NOMO-1 treated with DMSO at 0.1 percent for 48 hours (cell line): ENCODE data around the gene KCNQ1.

Experiments
- DNase-seq: peaks from one replicate; lab custom pipeline; 2025; ENCODE audit not compliant: unreplicated experiment; lab: John Stamatoyannopoulos, UW

KCNQ1 gene

DNA sequence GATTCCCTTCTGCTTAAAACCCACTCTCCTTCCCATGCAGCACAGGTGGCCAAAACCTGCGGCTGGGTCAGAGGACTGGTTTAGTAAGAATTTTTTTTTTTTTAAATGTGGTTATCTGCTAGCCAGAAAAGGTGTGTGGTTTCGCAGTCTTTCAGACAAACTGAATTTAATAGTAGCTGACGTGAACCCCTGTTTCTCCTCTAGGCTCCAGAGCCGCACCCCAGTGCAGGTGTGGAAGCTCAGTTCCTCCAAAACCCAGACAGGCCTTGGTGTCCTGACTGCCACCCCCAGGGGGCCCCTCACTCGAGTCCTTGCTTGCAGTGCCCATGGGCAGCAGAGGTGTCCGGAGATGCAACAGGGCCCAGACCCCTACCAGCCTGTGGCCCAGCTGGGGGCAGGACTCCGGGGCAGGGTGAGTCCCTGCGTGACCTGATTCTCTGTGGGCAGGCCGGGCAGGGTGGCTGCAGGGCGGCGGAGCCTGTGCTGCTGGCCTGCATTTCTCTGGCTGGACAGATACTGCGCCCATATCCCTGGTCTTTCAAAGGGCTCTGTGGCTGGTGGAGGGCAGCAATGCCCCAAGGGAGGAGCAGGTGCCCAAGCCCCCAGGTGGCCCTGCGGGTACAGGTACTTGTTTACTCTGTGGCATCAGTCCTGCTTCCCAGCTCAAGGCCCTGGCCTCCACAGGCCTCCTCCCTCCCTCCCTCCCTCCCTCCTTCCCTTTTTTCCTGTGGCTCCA, 15.2 kb downstream of the KCNQ1 start:
- no peak for DNase-seq

DNA sequence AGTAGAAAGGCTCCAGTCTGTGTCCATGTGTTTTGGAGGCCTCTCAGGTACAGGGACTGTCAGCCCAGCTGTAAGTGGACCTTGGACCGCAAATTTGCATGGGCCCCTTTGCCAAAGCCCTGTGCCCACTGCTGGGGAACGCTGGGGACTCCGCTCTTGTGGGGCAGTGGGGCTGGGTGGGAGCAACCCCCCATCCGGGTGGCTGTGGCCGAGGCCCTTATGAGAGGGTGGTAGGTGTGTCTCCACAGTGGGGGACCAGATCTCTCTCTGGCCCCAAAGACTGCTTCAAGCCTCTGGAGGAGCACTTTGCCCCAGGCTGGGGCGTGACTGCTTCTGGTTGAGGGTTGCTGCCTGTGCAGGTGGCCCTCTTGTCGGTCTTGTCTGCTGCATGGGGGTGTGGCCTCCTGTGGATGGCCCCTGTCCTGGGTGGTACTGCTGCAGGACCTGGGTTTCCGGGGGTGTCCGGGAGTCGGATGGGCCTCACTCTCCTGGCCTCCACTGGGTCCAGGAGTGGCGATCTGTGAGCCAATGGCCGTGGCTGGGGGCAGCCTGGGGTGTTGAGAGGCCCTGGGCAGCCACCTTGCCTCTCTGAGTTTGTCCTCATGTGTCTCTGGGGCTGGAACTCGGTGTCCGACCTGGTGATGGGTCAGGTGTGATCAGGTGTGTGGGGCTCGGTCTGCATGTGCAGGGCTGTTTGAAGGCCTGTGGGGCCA, 15.9 kb downstream of the KCNQ1 start:
- no peak for DNase-seq

DNA sequence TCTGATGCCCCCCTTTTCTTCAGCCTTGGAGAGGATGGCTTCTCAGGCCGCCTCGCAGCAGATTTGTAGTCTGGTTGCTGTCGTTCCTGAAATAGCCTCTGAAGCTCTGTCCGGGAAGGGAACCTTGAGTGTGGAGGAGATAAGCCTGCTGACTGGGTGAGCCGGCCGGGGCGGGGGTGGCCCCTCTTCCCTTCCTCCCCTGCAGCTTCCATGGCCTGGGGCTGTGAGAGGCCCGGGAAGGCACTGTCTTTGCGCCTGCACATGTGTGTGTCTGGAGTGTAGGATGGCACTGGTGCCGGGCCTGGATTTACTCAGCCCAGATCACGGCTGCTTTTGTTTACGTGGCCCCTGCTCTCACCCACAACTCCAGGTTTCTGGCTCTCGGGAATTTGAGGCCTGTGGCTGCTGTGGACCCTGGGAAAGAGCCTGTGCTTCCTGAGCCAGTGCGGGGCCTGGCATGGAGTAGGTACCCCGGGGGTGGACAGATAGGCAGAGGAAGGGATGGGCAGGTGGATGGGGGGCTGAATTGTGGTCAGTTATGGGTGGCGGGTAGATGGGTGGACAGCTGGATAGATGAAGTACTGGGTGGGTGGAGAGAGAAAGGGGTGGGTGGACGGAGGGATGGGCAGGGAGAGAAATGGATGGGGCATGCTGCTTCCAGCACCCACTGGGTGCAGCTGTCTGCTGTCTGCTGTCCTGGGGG, 16.6 kb downstream of the KCNQ1 start:
- no peak for DNase-seq

DNA sequence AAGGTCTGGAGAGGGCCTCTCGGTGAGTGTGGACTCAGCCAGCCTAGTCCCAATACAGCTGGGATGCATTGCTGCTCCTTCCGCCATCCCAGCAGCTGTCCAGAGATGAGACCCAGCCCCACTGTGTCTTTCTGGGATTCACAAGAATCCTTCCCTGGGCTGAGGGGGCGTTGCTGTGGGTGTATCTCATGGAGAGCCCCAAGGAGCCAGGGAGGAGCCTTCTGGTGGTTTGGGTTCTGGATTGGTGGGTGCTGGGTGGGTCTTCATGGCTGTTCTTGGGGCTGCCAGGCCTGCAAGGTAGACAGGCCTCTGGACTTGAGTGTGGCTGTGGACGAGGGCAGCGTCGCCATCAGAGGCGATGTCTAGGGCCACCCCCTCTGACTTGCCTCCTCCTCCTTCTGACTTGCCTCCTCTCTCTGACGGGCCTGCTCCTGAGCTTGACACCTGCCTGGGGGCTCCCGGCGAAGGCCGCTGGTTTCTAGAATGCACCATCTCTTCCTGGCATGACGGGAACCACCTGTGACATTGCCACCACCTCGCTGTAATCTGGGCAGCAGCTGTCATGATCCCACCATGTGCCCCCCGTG, 17.2 kb downstream of the KCNQ1 start:
- DNase-seq = no peak

DNA sequence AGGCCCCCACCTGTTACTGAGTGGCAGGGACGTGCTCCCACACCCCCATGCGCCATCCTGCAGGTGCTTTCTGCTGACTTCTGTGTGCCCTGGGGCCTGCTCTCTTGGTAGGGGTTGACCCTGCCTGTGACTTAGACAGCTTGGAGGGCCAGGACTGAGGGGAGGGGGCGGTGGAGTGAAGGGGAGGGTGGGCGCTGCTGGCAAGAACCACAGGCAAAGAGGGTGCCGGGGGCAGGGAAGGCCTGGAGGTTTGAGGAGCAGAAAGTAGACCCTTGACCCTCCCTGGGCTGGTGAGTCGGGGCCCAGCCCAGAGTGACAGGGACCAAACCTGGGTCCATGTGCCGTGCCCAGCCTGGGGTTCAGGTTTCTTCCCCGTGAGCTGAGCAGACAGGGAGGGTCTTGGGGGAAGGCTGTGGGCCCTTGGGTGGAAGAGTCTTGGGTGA, 17.8 kb downstream of the KCNQ1 start:
- no peak for DNase-seq

DNA sequence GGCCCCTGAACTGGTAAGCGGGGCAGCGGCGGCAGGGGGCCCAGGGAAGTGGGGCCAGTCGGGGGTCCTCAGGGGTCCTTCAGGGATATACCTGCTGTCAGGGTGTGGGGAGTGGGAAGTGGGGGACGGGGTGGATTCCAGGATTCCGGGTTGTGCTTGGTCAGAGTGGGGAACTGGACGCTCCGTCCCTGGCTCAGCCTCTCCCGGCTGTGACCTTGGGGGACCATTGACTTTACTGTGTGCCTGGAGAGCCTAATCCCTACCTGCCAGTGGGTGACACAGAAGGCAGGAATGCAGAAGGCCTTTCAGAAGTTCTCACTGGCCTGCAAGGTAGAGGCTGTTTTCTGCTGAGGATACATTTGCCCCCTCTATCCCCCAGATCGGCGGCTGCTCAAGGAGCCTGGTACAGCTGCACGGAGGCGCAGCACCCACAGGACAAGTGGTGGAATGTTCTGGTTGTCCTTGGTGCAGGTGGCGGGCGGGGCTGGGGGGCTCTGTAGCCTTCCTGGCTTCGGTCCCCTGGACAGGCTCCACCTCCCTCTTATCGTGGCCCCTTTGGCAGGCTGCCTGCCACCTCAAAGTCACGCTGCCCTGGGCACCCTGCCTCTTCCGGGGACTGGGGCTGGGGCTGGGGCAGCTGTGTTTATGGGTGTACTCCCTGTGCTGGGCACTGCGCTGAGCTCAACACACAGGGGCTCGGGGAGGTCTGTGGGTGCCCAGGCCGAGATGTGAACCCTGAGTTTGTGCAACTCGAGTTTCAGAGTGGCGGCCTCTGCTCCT, 18.4 kb downstream of the KCNQ1 start:
- no peak for DNase-seq

DNA sequence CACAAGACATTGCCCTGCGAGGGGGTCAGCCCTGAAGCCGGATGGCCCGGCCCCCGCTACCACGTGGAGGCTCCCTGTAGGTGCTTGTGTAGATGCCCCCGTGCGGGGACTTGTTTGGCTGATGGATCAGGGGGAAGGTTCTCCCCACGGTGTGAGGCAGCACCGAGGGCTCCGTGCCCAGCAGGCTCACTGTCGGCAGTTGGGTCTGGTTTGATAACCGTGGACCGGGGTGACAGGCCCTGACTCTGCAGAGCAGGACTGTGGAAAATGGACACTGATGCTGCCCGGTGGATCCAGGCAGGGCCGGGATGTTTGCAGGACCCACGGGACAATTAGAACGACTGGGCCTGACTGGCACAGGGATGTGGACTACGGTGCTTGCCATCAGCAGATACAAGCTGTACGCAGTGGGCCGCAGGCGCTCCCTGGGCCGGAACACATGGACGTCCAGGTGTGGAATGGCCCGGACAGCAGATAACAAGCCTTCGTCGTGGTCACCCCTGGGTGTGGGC, 19.0 kb downstream of the KCNQ1 start:
- no peak for DNase-seq

DNA sequence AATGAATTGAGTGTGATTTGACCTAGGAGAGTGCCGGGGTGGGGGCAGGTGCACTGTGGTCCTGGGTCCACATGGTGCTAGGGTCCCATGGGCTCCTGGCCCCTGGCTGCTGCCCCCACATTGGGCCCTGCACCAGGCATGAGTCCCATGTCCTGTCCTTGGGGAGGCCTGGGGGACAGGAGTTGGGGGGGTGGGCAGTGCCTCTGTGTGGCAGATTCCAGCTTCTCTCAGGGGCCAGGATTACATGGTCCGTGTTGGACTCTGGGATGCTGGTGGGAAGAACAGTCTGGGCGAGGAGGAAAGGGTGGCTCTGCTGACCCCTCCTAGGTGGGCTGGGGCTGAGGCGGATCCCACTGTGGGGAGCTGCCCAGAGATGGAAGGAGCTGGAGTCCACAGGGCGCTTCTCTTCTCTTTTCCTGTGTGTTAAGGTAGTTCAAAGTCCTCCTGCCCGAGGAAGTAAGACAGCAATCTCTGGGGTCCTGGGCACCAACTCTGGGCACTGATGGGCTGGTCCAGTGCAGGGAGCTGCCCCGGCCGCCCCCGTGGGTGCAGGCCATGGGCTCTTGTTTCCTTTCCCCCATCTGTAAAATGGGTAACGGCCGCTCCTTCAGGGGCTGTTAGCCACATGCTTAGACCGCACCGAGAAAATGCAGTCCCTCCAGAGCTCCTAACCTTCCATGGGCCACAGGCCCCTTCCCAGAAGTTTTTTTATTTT, 19.8 kb downstream of the KCNQ1 start:
- DNase-seq = no peak

DNA sequence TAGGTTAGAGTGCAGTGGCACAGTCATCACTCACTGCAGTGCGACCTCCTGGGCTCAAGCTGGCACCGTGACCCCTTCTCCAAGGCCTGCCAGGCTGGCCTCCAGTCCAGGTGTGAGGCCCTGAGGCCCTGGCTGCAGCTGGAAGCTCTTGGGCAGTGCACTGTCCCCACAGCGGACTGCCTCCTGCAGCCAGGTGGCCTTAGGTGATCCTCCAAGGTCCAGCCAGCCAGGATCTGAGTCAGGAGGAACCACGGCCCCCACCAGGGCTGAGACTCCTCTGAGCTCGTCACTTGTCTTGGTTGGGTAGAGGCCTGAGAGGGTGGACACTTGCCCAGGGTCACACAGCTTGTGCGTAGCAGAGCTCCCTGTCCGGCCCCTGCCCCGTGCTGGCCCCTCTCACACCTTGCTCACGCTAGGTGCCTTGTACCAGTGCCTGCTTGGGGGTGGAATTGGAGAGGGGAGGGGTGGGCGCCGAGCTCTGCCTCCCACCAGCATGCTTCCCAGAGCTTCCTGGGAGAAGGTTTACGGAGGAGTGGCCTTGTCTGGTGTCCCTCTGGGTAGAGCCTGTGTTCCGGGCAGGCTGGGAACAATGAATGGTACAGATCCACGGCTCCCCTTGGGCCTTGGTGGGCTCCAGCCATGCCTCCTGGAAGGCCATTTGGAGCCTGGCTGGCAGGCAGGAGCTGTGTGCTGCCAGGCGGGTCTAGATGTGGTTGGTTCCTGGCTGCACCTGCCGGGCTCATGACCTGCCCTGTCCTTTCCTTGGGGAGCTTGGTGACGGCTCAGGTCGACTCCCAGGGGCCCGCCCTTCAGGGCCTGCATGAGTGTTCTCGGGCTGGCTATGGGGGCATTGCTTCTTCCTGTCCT, 20.6 kb downstream of the KCNQ1 start:
- no peak for DNase-seq

DNA sequence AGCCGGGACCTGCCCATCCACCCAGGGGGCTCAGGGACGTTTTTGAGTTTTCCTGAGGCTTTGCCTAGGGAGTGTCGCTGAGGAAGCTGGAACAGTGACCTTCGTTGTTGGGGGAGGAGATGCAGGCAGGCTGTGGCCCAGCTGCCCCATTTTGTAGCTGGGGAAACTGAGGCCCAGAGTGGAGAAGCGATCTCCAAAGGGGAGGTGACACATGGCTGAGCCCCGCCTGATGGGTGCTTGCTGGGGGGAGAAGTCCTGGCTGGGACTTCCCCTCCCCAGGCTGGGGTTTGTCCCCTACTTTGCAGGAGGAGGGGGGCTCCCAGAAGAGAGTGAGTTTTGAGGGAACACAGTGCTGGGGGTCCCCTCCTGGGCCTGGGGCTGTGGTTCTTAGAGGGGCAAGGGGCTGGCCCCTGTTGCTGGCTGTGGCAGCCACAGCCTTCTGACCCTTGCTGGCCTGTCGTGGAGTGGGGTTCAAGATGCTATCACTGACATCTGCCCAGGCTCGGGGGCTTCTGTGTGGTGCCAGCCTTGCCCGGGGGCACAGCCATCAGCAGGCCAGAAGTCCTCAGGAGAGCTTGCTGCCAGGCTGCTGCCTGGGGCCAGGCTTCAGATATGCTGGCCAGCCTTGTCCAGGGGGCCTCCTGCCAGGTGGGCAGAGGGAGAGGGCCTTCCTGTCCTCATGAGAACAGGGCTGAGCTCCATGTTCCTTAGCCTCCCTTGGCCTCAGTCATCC, 21.4 kb downstream of the KCNQ1 start:
- no peak for DNase-seq

DNA sequence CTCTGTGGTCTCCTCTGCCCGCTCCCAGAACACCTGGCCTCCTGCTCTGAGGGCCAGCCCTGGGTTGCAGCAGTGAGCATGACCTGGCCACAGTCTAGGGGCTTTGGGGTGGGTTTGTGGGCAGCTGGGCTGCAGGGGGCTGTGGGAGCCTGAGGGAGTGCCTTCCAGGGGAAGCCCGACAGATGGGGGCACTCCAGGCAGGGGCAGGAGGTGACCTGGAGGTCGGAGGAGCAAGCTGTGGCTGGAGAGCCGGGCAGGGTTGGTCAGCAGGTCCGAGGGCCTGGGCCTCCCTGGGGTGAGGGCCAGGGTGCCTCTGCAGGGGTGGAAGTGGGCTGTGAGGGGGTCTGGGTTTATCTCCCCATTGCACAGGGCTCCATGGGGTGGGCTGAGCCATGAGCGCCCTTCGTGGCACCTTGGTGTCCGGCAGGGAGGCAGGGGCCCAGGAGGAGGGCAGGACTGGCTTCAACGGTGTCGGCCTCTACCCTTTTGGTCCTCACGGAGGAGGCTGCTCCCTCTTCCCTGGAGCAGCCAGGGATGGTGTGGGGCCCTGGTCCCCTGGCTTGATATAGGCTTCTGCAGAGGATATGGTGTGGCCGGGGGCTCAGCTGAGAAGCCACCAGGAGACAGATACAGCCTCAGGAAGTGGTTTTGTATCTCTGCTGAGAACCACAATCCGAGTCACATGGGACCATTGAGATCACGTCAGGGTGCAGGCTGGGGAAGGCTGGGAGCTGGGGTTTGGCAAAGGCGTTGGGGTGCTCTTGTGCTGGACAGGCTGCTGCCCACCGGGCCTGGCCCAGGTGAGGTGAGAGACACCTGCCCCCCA, 22.3 kb downstream of the KCNQ1 start:
- peak; percentile 27 for DNase-seq

DNA sequence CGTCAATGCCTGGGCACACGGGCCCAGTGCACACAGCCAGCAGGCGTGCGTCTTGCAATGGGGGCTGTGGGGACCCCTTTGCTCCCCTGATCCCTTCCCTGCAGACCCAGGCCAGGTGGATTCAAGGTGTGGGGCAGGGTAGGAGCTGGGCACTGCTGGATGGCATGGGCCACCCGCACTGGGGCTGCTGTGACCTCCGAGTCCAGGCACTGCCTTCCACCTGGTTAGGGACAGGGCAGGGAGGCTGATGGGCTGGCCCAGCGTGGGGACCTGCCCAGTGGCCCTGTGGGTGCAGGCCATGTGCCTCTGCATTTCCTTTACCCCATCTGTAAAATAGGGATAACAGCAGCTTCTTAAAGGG, 22.9 kb downstream of the KCNQ1 start:
- DNase-seq = no peak

DNA sequence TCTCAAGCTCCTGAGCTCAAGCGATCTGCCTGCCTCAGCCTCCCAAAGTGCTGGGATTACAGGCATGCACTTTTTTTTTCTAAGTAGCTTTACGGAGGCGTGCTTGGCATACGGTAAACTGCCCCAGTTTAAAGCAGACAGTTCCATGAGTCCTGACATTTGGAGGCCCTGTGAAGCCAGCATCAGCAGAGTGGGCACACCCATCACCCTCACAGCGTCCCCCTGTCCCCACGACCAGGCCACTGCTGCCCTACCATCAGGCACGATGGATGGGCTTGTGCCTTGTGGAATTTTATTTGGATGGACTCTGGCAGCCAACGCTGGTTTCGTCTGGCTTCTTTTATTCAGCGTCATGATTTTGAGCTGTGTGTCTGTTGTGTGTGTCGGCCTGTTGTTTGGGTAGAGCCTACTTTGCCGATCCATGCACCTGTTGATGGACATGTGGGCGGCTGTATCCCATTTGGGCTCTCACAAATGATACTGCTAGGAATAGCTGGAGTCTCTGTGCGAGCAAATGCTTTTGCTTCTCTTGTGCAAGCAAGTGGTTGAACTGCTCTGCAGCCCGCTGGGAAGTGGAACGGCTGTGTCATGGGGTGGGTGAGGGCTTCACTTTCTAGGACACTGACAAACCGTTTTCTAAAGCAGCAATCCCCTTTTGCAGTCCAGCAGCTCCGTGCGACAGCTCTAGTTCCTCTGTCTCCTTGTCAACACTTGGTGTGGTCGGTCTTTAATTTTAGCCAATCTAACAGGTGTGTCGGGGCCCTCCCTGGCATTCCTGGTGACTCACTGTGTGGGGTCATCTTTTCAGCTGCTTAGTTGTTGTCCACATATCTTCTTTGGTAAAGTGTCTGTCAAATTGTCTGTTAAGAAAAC, 23.8 kb downstream of the KCNQ1 start:
- no peak for DNase-seq

DNA sequence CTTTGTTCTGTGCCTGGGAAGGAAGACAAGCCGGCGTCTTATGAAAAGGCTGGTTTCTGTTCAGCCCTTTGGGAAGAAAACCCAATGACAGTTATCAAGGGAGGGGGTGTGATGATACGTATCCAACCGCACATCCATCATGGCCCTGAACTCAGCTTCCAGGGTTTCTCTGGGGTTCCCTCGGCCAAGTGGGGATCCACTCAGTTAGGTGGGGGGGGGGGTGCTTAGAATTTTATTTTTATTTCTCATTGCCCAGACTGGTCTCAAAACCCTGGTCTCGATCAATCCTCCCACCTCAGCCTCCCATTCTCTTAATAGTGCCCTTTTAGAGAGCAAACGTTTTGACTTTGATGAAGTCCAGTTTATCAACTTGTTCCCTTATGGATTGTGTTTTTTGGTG, 25.7 kb downstream of the KCNQ1 start:
- no peak for DNase-seq

DNA sequence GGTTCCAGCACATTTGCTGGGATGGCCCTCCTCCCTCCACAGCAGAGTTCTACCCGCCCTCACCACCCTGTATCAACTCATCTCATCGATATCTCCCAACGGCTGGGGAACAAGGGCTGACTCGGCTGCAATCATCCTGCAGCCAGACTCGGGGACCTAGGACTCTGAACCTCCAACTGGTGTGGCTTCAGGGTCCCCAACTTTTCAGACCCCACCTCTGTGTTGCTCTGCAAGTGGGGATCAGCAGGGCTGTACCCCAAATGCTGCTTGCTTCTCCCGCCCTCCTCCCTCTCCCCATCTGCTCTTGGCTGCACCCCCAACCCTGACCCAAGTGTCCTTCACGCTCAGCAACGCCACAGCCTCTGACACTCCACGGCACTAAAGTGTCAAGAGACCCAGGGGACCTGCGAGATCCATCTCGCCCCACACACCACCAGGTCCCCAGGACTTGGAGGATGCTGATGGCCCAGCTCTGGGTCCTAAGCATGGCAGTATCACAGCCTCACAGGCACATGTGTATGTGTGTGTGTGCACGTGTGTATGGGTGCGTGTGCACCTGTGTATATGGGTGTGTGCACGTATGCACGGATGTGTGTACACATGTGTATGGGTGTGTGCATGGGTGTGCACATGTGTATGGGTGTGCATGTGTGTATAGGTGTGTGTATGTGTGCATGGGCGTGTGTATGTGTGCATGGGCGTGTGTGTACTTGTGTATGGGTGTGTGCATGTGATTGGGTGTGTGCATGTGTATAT, 26.4 kb downstream of the KCNQ1 start:
- DNase-seq = no peak

DNA sequence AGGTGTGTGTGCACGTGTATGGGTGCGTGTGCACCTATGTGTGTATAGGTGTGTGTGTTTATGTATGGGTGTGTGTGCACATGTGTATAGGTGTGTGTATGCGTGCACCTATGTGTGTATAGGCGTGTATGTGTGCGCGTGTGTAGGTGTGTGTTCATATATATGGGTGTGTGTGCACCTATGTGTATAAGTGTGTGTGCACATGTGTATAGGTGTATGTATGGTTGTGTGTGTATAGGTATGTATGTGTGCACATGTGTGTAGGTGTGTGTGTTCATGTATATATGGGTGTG, 26.9 kb downstream of the KCNQ1 start:
- no peak for DNase-seq
